RWPE1 (cell line): Measurements from ENCODE around the gene CDHR1.

Source experiments
- CTCF ChIA-PET: fragments of 350-600 bp; sonication (Branson Sonifier 250); formaldehyde crosslinking; extraction: SDS; loops from one replicate; lab custom pipeline; 2021; lab: Yijun Ruan, JAX
- POLR2A ChIA-PET: fragments of 400-600 bp; formaldehyde crosslinking; extraction: SDS; loops from one replicate; lab custom pipeline; 2020; ENCODE audit warnings: antibody characterized with exemption; ENCODE audit not compliant: low non-redundant PET; lab: Yijun Ruan, JAX
- DNase-seq: peaks from one replicate; pipeline ENCODE4 v3.0.0; 2012; ENCODE audit warnings: low spot score
- H3K27ac ChIP-seq: fragments of 450-650 bp; 2 replicates; pipeline ENCODE4 v1.5.1; 2017
- TF ChIP-seq, protein P1 (sequence below): fragments of 450-650 bp; conservative IDR thresholded peaks from 2 replicates; pipeline ENCODE4 v1.5.1; 2017; ENCODE audit warnings: low read depth, mild to moderate bottlenecking

CDHR1 gene

DNA sequence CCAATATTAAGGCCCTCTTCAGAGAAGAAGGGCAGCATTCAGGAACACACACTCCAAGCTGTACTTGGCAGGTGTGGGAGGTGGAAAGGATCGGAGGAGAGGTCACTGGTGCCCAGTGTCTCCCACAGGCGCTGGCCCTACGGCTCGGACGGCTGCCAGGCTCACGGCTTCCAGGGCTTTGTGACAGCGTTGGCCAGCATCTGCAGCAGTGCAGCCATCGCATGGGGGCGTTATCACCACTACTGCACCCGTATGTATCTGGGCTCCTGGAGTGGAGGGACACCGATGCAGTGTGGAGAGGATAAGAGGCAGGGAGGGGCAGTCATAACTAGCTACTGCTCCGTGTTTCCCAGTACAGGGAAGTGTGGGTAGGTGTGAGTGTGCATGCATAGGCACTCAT, 54.5 kb downstream of the CDHR1 start:
- POLR2A ChIA-PET = no interaction called here
- CTCF ChIA-PET = no interaction called here
- TF ChIP-seq, protein P1, sequence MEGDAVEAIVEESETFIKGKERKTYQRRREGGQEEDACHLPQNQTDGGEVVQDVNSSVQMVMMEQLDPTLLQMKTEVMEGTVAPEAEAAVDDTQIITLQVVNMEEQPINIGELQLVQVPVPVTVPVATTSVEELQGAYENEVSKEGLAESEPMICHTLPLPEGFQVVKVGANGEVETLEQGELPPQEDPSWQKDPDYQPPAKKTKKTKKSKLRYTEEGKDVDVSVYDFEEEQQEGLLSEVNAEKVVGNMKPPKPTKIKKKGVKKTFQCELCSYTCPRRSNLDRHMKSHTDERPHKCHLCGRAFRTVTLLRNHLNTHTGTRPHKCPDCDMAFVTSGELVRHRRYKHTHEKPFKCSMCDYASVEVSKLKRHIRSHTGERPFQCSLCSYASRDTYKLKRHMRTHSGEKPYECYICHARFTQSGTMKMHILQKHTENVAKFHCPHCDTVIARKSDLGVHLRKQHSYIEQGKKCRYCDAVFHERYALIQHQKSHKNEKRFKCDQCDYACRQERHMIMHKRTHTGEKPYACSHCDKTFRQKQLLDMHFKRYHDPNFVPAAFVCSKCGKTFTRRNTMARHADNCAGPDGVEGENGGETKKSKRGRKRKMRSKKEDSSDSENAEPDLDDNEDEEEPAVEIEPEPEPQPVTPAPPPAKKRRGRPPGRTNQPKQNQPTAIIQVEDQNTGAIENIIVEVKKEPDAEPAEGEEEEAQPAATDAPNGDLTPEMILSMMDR = no peak
- DNase-seq = no peak
- no peak overlapping the region for H3K27ac ChIP-seq

DNA sequence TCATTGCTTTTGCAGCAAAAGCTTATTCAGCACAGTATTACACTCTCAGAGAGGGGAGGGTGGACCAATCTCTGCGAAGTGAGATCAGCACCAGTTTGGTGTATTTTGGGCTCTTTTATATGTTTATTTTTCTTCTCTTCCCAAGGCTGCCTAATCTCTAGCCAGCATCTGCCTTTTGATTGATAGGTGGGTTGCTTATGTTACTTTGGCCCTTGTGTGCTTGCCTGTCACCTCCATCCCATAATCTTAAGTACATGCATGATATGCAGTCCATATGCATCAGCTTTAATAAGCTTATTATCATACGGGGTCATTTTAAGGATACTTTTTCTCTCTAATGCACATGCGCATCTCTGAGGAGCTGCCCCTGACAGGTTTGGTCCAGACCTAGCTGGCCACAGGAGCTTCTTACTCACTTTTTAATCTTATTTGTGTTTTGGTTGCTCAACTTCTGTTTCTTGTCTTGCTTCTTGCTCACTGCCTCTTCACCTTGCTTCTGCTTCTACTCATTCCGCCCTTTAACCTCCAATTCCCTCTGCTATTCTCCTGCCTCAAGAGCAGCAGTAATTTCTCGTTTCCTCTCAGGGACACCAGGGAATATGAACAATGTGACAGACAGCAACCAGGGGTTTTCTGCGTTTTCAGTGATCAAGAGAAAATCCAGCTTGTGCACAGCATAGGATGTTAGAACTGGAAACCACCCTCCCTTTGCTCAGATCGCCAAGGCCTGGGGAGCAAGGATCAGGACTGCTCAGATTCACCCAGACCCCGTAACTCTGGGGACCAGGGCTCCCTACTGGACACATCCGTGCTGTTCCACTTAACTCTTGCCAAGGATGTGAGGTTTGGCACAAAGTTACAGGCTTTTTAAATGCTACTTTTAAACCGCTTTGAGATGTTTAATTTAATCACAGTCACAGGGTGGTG, 60.5 kb downstream of the CDHR1 start:
- TF ChIP-seq, protein P1 = no peak
- DNase-seq = no peak
- ChIA-PET CTCF (interaction anchor here (1.3 kb wide), 1 partner anchor 10 kb away, joined by 4 read pairs; no protein-coding TSS in a partner anchor), POLR2A (no interaction called here)
- no peak overlapping the region for H3K27ac ChIP-seq

- ChIA-PET CTCF (interaction anchor here (0.6 to 0.9 kb wide), 3 partner anchors 13 to 337 kb away, joined by 3 read pairs; no protein-coding TSS in a partner anchor), POLR2A (no interaction called here)
- no peak for DNase-seq
- TF ChIP-seq, protein P1 = peak; percentile 17; the same call in 1 of the 2 replicates
- no peak overlapping the region for H3K27ac ChIP-seq
These were observed 62.4 kb downstream of the CDHR1 start for GRCh38 chr10:84256510-84257342.

DNA sequence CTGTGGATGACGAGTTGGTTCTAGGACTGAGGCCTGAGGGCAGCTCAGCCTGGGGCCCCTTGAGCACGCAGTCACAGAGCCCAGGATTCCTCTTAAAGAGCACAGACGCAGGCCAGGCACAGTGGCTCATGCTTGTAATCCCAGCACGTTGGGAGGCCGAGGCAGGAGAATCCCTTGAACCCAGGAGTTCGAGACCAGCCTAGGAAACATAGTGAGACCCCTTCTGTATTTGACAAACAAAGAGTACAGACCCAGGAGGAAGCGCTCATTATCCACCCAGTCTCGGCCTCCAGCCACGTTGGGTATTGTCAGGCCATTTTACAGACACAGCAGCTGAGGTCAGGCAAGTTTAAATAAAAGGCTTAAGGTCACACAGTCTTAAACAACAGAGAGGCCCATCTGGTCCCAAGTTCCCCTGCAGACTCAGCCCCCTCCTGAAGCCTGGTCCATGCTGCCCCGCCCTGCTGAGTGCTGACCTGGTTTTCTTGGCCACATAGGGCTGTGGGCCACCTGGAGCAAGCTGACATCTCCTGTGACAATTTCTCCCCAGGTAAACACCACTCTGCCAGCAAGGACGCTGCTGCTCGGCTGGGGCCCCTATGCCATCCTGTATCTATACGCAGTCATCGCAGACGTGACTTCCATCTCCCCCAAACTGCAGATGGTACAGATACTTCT, 63.1 kb downstream of the CDHR1 start:
- ChIA-PET POLR2A (no interaction called here), CTCF (interaction anchor here (0.7 to 0.9 kb wide), 2 partner anchors 14 to 338 kb away, joined by 3 read pairs; no protein-coding TSS in a partner anchor)
- TF ChIP-seq, protein P1 = no peak
- no peak overlapping the region for H3K27ac ChIP-seq
- no peak for DNase-seq

DNA sequence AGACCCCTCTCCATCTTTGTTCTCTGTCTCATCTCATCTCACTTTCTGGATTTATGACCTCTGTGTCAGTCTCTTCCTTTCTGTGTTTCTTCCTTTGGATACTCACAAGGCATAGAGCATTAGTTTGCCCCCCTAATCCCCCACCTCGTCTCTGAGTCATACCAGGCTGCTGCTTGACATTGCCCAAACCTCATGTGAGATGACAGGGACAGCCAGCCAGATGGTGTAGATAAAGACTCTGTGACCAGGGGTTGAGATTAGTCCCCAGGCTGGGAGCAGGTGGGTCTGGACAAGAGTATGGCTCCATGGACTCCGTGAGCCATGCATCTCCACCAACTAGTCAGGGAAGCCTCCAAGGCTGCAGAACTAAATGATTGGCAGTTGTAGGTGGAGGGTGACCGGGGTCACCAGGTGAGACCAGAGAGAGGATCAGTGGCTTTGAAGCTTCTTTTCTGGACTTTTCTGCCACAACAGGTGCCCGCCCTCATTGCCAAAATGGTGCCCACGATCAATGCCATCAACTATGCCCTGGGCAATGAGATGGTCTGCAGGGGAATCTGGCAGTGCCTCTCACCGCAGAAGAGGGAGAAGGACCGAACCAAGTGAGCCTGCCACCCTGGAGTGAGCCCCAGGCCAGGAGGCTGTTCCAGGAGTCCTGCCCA, 63.8 kb downstream of the CDHR1 start:
- no peak for DNase-seq
- ChIA-PET CTCF (no interaction called here), POLR2A (no interaction called here)
- TF ChIP-seq, protein P1 = no peak
- no peak overlapping the region for H3K27ac ChIP-seq
